Stromal cell of bone marrow (primary cell): Measurements from ENCODE around the gene MFAP2.

Experiments
- DNase-seq: peaks from one replicate; pipeline ENCODE4 v3.0.0-alpha.2; 2012; ENCODE audit warnings: low read depth

Gene MFAP2

GRCh38 chr1:17007121-17007520 is 26.7 kb upstream of the MFAP2 start:
- DNase-seq, result no peak

GRCh38 chr1:17005365-17005740 is 24.9 kb upstream of the MFAP2 start:
- no peak for DNase-seq

- DNase-seq, result no peak
Measured at GRCh38 chr1:17004466-17005364, 24.3 kb upstream of the MFAP2 start.

GRCh38 chr1:17002524-17002902 is 22.1 kb upstream of the MFAP2 start:
- no peak for DNase-seq

- DNase-seq, result no peak
Measured at GRCh38 chr1:17001760-17002523, 21.5 kb upstream of the MFAP2 start.

DNA sequence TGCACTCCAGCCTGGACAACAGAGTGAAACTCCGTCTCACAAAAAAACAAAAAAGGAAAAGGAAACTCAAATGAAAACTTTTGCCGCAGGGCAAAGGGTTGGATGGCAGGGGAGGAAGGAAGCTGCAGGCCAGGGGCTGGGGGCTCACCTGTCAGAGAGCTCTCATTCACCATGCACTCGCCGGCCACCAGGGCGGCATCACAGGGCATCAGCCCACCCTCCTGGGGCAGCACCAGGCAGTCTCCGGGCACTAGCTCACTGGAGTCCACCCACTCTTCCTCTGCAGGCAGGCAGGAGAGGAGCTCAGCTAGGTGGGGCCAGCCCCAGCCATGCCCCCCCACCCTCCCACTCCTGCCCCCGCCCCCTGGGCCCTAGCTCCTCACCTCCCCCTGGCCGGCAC is 19.4 kb upstream of the MFAP2 start:
- no peak for DNase-seq

DNA sequence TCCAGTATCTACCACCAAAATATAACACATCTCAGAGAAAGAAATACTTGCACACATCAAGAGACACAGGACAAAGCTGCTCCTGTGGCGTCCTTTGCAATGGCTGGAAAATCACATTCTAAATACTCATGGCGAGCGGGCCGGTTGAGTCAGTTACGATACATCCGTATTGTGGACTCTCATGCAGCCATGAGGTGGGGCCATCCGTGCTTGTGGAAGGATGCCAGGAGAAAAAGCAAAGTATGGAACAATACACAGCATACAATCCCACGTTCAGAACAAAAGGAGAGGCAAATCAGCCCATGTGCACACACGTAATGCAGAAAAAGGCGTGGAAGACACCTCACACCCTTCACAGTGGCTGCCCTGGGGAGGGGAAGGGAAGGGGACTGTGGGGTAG is 18.2 kb upstream of the MFAP2 start:
- no peak for DNase-seq

- no peak for DNase-seq
Measured at GRCh38 chr1:16996845-16997244, 16.4 kb upstream of the MFAP2 start.

GRCh38 chr1:16993521-16994038 is 13.2 kb upstream of the MFAP2 start:
- DNase-seq, result no peak

GRCh38 chr1:16992675-16993074 is 12.3 kb upstream of the MFAP2 start:
- DNase-seq, result no peak

DNA sequence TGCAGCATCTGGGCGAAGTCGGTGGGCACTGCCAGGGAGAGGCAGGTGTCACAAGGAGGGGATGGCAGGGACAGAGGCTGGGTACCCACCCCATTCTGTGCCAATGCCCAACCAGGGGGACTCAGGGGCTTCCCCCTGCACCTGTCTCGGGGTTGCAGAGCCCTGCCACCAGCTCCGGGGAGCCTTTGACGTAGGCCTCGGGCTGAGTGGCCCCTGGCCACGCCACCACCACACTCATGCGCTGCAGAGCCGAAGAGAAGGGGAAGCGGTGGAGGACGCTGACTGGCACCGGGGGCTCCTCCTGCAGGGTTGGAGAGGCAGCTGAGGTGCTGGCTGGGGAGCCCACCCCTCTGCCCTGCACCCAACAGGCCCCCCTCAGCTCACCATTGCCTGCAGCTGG is 11.7 kb upstream of the MFAP2 start:
- no peak for DNase-seq

- no peak for DNase-seq
Measured at GRCh38 chr1:16991571-16991970, 11.2 kb upstream of the MFAP2 start.

- no peak for DNase-seq
Measured at GRCh38 chr1:16989676-16990391, 9.4 kb upstream of the MFAP2 start.

DNA sequence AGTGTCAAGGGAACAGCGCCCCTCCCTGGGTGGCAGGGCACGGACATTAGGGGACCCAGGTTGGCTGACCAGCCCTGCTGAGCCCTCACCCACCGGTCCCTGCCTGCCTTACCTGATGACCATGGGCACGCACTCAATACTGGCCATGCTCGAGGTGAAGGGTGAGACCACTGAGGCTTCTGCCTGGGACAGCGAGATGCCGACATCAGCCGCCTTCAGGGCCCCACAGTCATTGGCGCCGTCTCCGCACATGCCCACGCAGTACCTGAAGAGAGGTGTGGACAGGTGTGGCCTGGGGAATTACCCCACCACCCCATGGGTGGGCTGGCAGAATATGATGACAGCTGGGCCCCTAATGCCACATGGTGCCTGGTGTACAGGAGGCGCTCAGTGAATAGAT is 7.8 kb upstream of the MFAP2 start:
- no peak for DNase-seq

- DNase-seq, result no peak
Measured at GRCh38 chr1:16986962-16987361, 6.5 kb upstream of the MFAP2 start.

- DNase-seq, result no peak
Measured at GRCh38 chr1:16986560-16986959, 6.1 kb upstream of the MFAP2 start.

DNA sequence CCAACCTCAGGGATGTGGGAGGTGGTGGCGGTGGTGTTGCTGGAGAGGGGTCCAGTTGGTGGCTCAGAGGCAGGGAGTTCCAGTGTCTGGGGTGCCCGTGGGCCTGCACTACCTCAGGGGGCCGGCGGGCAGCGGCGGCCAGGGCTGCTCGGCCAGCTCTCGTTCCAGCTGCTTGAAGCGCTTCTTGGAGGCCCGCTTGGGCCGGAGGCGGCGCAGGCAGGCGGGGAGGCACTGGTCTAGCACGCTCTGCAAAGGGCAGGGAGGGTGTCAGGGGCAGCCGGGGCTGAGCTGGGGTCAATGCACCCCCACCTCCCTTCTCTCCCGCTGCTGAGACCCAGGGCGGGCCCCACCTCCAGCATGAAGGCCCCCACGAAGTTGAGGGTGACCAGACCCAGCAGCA is 5.7 kb upstream of the MFAP2 start:
- DNase-seq, result no peak

- DNase-seq, result peak; percentile 85
Measured at GRCh38 chr1:16984717-16985116, 4.3 kb upstream of the MFAP2 start.

GRCh38 chr1:16983649-16984048 is 3.2 kb upstream of the MFAP2 start:
- DNase-seq, result no peak

GRCh38 chr1:16982902-16983301 is 2.5 kb upstream of the MFAP2 start:
- DNase-seq, result no peak

DNA sequence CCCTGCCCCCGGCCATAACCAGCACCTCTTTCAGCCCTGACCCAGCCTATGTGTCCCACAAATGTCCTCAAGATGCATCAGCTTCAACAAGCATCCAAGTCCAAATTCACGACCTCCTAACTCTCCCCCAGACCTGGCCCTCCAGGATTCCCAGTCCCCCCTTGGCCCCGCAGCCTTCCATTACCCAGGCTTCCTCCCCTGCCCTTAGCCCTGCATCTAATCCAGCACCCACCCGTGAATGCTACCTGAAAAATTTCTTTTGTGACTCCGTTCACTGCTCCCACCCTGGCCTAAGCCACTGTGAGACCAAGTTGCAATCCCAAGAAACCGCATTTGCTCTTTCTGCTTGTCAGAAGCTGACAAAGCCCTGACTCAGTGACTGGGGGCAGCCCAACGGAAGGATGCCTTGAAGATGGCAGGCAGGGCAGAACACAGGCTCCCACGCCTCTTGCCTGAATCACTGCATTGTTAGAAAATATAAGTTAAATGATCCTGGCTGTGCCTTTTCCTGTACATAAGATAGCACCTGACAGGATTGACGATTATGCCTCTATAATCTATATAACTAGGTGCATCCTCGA is 939 bp upstream of the MFAP2 start:
- peak; percentile 73 for DNase-seq
